ENCODE measurements around the gene PGF. TPM values are rescaled to one million over a fixed set of nuclear protein-coding genes. Genes with fewer than 3 reads are reported as not detected.

Gene PGF
- total RNA-seq, 4 donors from 2014 or later: 9.7 to 10.5 (median 10.1) TPM; not detected in 1

- 65% methylated on average over 6 of the region's 6 CpGs; no CpG with 5 or more reads in 1 of the 2 donors for WGBS, 2 donors (ENCODE audit: low coverage in 1 of 2)
- Histone ChIP-seq H3K36me3 (no peaks in the 10 kb centered on the region), H3K4me3 (no peak overlapping the region), H3K27ac (no peak overlapping the region), H3K4me1 (peaks cover 0 to 13% (median 1%) of the 10 kb centered on the region in 4 donors), H3K9me3 (no peaks in the 10 kb centered on the region), H3K27me3 (no peaks in the 10 kb centered on the region)
- intact Hi-C loops (cut with DNase I; ENCODE audit: low total_unique reads) (no loop called here), in situ Hi-C loops (cut with MboI; ENCODE audit: low pct_ligation_motif_present in 1 of 4, low pct_unique_long_range_greater_than_20kb in 1 of 4, low sequenced_read_pairs in 3 of 4) (no loop called here)
- no peak for TF ChIP-seq POLR2A (IDR thresholded peaks at IDR 0.05)
- TF ChIP-seq, protein P1, sequence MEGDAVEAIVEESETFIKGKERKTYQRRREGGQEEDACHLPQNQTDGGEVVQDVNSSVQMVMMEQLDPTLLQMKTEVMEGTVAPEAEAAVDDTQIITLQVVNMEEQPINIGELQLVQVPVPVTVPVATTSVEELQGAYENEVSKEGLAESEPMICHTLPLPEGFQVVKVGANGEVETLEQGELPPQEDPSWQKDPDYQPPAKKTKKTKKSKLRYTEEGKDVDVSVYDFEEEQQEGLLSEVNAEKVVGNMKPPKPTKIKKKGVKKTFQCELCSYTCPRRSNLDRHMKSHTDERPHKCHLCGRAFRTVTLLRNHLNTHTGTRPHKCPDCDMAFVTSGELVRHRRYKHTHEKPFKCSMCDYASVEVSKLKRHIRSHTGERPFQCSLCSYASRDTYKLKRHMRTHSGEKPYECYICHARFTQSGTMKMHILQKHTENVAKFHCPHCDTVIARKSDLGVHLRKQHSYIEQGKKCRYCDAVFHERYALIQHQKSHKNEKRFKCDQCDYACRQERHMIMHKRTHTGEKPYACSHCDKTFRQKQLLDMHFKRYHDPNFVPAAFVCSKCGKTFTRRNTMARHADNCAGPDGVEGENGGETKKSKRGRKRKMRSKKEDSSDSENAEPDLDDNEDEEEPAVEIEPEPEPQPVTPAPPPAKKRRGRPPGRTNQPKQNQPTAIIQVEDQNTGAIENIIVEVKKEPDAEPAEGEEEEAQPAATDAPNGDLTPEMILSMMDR (IDR thresholded peaks at IDR 0.05): no peak
- TF ChIP-seq EP300 (IDR thresholded peaks at IDR 0.05; ENCODE audit: low read depth): no peak
- no peak for TF ChIP-seq POLR2AphosphoS5 (IDR thresholded peaks at IDR 0.05)
- no peak for DNase-seq
Measured at GRCh38 chr14:74977901-74978385, 22.5 kb upstream of the PGF start.

DNA sequence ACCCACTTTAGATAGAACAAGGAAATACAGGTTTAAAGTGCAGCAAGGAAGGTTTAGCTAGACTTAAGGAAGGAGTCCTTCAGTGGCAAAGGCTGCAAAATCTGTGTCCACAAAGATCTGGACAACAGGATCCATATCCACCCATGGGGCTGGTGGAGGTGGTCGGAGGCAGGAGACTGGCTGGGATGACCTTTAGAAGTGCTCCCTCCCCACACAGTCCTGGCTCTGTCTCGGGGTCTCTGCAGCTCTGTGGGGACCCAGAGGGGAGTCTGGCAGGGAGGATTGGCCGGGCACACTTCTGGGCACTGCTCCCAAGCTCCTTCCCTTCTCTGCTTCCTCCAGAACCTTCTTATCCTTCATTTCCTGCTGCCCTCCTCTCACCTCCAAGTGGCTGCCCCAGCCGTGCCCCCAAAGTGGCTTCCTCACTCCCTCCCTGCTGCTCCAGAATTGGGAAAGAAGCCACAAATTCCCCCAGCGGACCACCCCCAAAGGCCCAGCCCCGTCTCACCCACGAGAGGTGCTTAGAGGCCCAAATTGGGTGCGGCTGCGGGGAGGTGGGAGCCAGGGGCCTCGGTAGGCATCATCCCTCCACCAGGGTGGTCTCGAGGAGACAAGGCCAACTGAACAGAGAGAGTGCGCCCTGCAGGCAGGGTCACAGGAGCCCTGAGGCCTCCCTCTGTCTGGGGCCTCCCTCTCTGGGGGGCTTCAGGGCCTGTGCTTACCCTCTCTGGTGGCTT lies 21.9 kb upstream of the PGF start:
- peaks cover 0 to 13% (median 1%) of the 10 kb centered on the region in 4 donors for H3K4me1 ChIP-seq
- in situ Hi-C loops (cut with MboI; ENCODE audit: low pct_ligation_motif_present in 1 of 4, low pct_unique_long_range_greater_than_20kb in 1 of 4, low sequenced_read_pairs in 3 of 4): no loop called here
- TF ChIP-seq, protein P1 (IDR thresholded peaks at IDR 0.05): no peak
- TF ChIP-seq POLR2A (IDR thresholded peaks at IDR 0.05) (no peak), EP300 (IDR thresholded peaks at IDR 0.05; ENCODE audit: low read depth) (no peak), POLR2AphosphoS5 (IDR thresholded peaks at IDR 0.05) (no peak)
- intact Hi-C loops (cut with DNase I; ENCODE audit: low total_unique reads): no loop called here
- H3K4me3 ChIP-seq: no peak overlapping the region
- no peak overlapping the region for H3K27ac ChIP-seq
- no peaks in the 10 kb centered on the region for H3K36me3 ChIP-seq
- no peaks in the 10 kb centered on the region for H3K27me3 ChIP-seq
- WGBS, 2 donors (ENCODE audit: low coverage in 1 of 2): 84% methylated on average over 12 of the region's 12 CpGs; no CpG with 5 or more reads in 1 of the 2 donors
- DNase-seq: no peak
- H3K9me3 ChIP-seq: no peaks in the 10 kb centered on the region

- no peaks in the 10 kb centered on the region for H3K27me3 ChIP-seq
- peaks cover 0 to 13% (median 1%) of the 10 kb centered on the region in 4 donors for H3K4me1 ChIP-seq
- in situ Hi-C loops (cut with MboI; ENCODE audit: low pct_ligation_motif_present in 1 of 4, low pct_unique_long_range_greater_than_20kb in 1 of 4, low sequenced_read_pairs in 3 of 4) (no loop called here), intact Hi-C loops (cut with DNase I; ENCODE audit: low total_unique reads) (no loop called here)
- H3K9me3 ChIP-seq: no peaks in the 10 kb centered on the region
- no peak overlapping the region for H3K4me3 ChIP-seq
- no peaks in the 10 kb centered on the region for H3K36me3 ChIP-seq
- WGBS, 2 donors (ENCODE audit: low coverage in 1 of 2): 89 to 90% methylated on average over 4 to 11 of the region's 11 CpGs
- TF ChIP-seq EP300 (IDR thresholded peaks at IDR 0.05; ENCODE audit: low read depth): no peak
- DNase-seq: no peak
- no peak overlapping the region for H3K27ac ChIP-seq
Measured at GRCh38 chr14:74976264-74977113, 21.1 kb upstream of the PGF start.

DNA sequence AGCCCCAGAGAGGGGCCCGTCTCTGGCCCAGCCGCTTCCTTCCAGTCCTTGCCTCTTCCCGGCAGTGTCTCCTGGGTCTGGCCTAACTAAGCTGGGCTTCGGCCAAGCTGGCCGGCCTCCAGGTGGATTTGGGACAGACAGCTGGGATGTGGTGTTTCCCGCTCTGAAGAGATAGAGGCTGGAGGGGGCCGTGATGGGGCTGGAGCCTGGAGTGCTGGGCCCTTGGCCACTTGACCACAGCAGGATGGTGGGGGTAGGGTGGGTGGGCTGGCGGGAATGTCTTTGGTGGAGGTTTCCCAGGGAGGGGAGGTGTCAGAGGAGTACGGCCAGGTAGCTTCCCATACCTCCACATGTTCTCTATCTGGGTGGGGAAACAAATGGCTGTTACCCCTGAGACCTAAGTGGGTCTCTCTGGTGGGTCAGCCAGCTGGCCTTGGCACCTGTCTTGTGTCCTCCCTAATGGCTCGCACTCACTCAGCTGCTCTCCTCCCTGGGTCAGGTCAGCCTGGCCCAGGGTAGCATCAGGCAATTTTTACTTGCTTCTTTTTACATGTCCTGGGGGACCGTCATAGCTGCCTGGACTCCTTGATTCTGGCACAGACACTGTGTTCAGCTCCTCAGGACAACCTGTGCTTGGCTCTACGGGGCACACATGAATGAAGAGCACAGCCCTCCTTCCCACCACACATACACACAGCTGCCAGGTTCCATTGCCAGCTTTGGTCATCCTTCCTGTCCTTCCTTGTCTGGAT lies 19.8 kb upstream of the PGF start:
- in situ Hi-C loops (cut with MboI; ENCODE audit: low pct_ligation_motif_present in 1 of 4, low pct_unique_long_range_greater_than_20kb in 1 of 4, low sequenced_read_pairs in 3 of 4): no loop called here
- TF ChIP-seq, protein P1 (IDR thresholded peaks at IDR 0.05): no peak
- TF ChIP-seq EP300 (IDR thresholded peaks at IDR 0.05; ENCODE audit: low read depth) (no peak), POLR2A (IDR thresholded peaks at IDR 0.05) (no peak), POLR2AphosphoS5 (IDR thresholded peaks at IDR 0.05) (no peak)
- DNase-seq: peak; percentile 47
- 75 to 82% methylated on average over 3 to 12 of the region's 12 CpGs for WGBS, 2 donors (ENCODE audit: low coverage in 1 of 2)
- peak overlapping the region in 1 of 4 donors; percentile 36 for H3K27ac ChIP-seq
- intact Hi-C loops (cut with DNase I; ENCODE audit: low total_unique reads): no loop called here
- H3K9me3 ChIP-seq: no peaks in the 10 kb centered on the region
- no peaks in the 10 kb centered on the region for H3K36me3 ChIP-seq
- no peaks in the 10 kb centered on the region for H3K27me3 ChIP-seq
- no peak overlapping the region for H3K4me3 ChIP-seq
- peaks cover 0 to 13% (median 1%) of the 10 kb centered on the region in 4 donors for H3K4me1 ChIP-seq

Measured in transverse colon (tissue), 4 donors.